Measurements from ENCODE around the gene PCYOX1L. TPM values are rescaled to one million over a fixed set of nuclear protein-coding genes. Genes with fewer than 3 reads are reported as not detected.

PCYOX1L gene
- total RNA-seq, 1 experiment from 2014 or later, result 15.3 TPM

DNA sequence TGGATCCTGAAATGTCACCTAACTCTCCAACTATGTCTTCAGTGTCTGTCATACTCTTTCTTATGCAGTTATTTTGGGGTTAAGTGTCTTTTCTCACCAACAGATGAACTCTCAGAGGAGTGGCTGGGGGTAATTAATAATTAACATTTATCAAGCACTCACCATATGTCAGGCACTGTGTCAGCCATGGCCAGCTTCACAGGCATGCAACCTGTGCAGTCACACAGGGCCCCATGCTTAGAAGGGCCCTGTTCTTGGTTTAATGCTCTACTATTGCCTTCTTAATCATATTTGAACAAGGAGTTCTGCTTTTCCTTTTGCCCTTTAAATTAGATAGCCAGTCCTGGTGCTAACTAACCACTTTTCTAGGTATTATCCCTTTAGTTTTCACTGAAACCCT lies 16.0 kb upstream of the PCYOX1L start:
- Histone ChIP-seq H4K8ac (replicated peaks; ENCODE audit: insufficient read length, low read depth, low read length) (no peak overlapping the region), H3K4ac (ENCODE audit: low read depth, low read length) (no peak overlapping the region), H3K79me1 (ENCODE audit: insufficient read depth, low read depth, low read length, poor library complexity, severe bottlenecking) (peaks cover under 1% of the 10 kb centered on the region), H2BK20ac (ENCODE audit: low read depth, low read length, poor library complexity, severe bottlenecking) (no peak overlapping the region), H3K18ac (ENCODE audit: insufficient read length, low read depth, low read length) (no peak overlapping the region), H3K27me3 (ENCODE audit: insufficient read depth, low read length) (no peaks in the 10 kb centered on the region), H4K91ac (ENCODE audit: insufficient read length, low read depth, low read length) (no peak overlapping the region), H2AFZ (ENCODE audit: low read length) (no peak overlapping the region), H3K4me1 (ENCODE audit: insufficient read depth, low read length) (no peaks in the 10 kb centered on the region), H2BK12ac (ENCODE audit: insufficient read length, low read depth, low read length) (no peak overlapping the region), H2BK15ac (ENCODE audit: low read depth, low read length) (no peak overlapping the region), H3K9ac (ENCODE audit: extremely low read depth, insufficient read length, low read length) (no peak overlapping the region), H4K5ac (ENCODE audit: insufficient read length, low read depth, low read length) (no peak overlapping the region), H3K56ac (ENCODE audit: insufficient read length, low read depth, low read length) (no peak overlapping the region), H4K20me1 (ENCODE audit: control insufficient read depth, insufficient read depth, insufficient read length) (no peaks in the 10 kb centered on the region), H3T11ph (ENCODE audit: low read length) (no peak overlapping the region), H3K9me3 (ENCODE audit: control insufficient read depth, low read depth, low read length) (no peaks in the 10 kb centered on the region), H3K23ac (ENCODE audit: insufficient read length, low read depth, low read length) (no peak overlapping the region), H2BK120ac (ENCODE audit: low read depth, low read length, poor library complexity, severe bottlenecking) (no peak overlapping the region), H2BK5ac (ENCODE audit: insufficient read length, low read length) (no peak overlapping the region), H3K27ac (ENCODE audit: insufficient read length, low read depth, low read length) (no peak overlapping the region), H2AK5ac (ENCODE audit: insufficient read length, low read length) (no peak overlapping the region), H3K14ac (ENCODE audit: insufficient read depth, low read length) (no peak overlapping the region), H3K23me2 (ENCODE audit: insufficient read length, low read depth, low read length, poor library complexity, severe bottlenecking) (peaks cover 13% of the 10 kb centered on the region), H3K79me2 (ENCODE audit: insufficient read depth, low read length) (peaks cover 4% of the 10 kb centered on the region; the same call in 1 of the 2 replicates), H3K4me2 (ENCODE audit: insufficient read depth, insufficient read length, low read length) (no peak overlapping the region)
- Mint-ChIP-seq H3K27me3 (ENCODE audit: low read depth) (peaks cover 11% of the 10 kb centered on the region), H3K4me1 (peaks cover 4 to 12% of the 10 kb centered on the region in 2 experiments), H3K36me3 (ENCODE audit: insufficient read depth in 1 of 3, low read depth in 3 of 3) (peaks cover 0 to under 1% (median under 1%) of the 10 kb centered on the region in 3 experiments; a peak in 4 of 7 replicates), H3K4me3 (no peak overlapping the region), H3K27ac (no peak overlapping the region), H3K9me3 (no peaks in the 10 kb centered on the region)
- TF ChIP-seq, protein P1, sequence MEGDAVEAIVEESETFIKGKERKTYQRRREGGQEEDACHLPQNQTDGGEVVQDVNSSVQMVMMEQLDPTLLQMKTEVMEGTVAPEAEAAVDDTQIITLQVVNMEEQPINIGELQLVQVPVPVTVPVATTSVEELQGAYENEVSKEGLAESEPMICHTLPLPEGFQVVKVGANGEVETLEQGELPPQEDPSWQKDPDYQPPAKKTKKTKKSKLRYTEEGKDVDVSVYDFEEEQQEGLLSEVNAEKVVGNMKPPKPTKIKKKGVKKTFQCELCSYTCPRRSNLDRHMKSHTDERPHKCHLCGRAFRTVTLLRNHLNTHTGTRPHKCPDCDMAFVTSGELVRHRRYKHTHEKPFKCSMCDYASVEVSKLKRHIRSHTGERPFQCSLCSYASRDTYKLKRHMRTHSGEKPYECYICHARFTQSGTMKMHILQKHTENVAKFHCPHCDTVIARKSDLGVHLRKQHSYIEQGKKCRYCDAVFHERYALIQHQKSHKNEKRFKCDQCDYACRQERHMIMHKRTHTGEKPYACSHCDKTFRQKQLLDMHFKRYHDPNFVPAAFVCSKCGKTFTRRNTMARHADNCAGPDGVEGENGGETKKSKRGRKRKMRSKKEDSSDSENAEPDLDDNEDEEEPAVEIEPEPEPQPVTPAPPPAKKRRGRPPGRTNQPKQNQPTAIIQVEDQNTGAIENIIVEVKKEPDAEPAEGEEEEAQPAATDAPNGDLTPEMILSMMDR (conservative IDR thresholded peaks at IDR 0.05), result no peak
- DNase-seq, result no peak

All from H9 (cell line).